K562 (cell line): ENCODE measurements around the gene TICAM1. TPM values are rescaled to one million over a fixed set of nuclear protein-coding genes. Genes with fewer than 3 reads are reported as not detected.

ENCODE experiments used
- ATAC-seq: fragments of 200-7000 bp; cut with Tn5 transposase; 3 replicates; pipeline ENCODE4 v1.9.1; 2020; ENCODE audit warnings: moderate library complexity
- BruUV-seq: library from RNA; stranded (reverse); fragments of 400-500 nt; replicated peaks from 2 replicates; lab custom pipeline; 2021; lab: Mats Ljungman, UMichigan
- CTCF ChIA-PET: fragments of 300-600 bp; formaldehyde crosslinking; extraction: SDS; loops from one replicate; lab custom pipeline; 2021; ENCODE audit warnings: low intra/inter-chr PET ratio; lab: Yijun Ruan, JAX
- POLR2A ChIA-PET: fragments of 300-600, 350-650 bp; sonication (Branson Sonifier 250); formaldehyde crosslinking; extraction: SDS; loops from one replicate; lab custom pipeline; 2021; ENCODE audit warnings: antibody characterized with exemption, inconsistent platforms; lab: Yijun Ruan, JAX
- DNase-seq, 4 experiments: peaks; one replicate each; pipeline versions ENCODE4 v3.0.0 to v3.0.0-alpha.2; 2011 to 2018; ENCODE audit warnings: low spot score in 3 of 4, mixed read lengths in 3 of 4; ENCODE audit errors: extremely low read depth in 1 of 4
- FAIRE-seq: peaks from 2 replicates; lab custom pipeline; 2011; peaks lifted over from hg19 to GRCh38; lab: Jason Lieb, UNC
- H2AFZ ChIP-seq: 2 replicates; pipeline ENCODE4 v1.6.0; 2011; ENCODE audit warnings: low read depth, low read length, control low read depth, inconsistent platforms
- H3K27ac ChIP-seq: fragments of 200-600 bp; 3 replicates; pipeline ENCODE4 v1.8.0; 2011; ENCODE audit warnings: low read depth, mild to moderate bottlenecking, control low read depth, inconsistent platforms, low read length, moderate library complexity, mixed read lengths; ENCODE audit errors: extremely low read depth
- H3K27me3 ChIP-seq, 2 experiments: fragments of 300-600 bp in 1 of 2; 2 replicates in 1 of 2; 3 replicates in 1 of 2; pipeline versions ENCODE4 v1.6.0 to v1.8.0; 2011; ENCODE audit warnings: inconsistent platforms in 2 of 2, low read length in 2 of 2, mild to moderate bottlenecking in 1 of 2, mixed read lengths in 1 of 2, moderate library complexity in 1 of 2; ENCODE audit not compliant: control insufficient read depth in 2 of 2, insufficient read depth in 2 of 2
- H3K36me3 ChIP-seq: fragments of 300-600 bp; 3 replicates; pipeline ENCODE4 v1.8.0; 2011; ENCODE audit warnings: mild to moderate bottlenecking, low read length, inconsistent platforms; ENCODE audit not compliant: control insufficient read depth, insufficient read depth
- H3K4me1 ChIP-seq, 2 experiments: fragments of 200-600 bp in 1 of 2; replicated peaks in 1 of 2; 2 replicates in 1 of 2; 3 replicates in 1 of 2; pipeline versions ENCODE4 v1.5.1 to v1.8.0; 2011; ENCODE audit warnings: inconsistent platforms in 2 of 2, low read length in 2 of 2, mild to moderate bottlenecking in 1 of 2, mixed read lengths in 1 of 2, moderate library complexity in 1 of 2; ENCODE audit not compliant: control insufficient read depth in 2 of 2, insufficient read depth in 2 of 2
- H3K4me2 ChIP-seq: 2 replicates; pipeline ENCODE4 v1.6.1; 2011; ENCODE audit warnings: low read length, control low read depth, inconsistent platforms, mixed read lengths; ENCODE audit not compliant: insufficient read depth
- H3K4me3 ChIP-seq: fragments of 200-600 bp; sonication (generic), shearing (Covaris generic); 2 replicates; pipeline ENCODE4 v1.5.1; 2016; ENCODE audit warnings: control low read depth, inconsistent platforms
- H3K79me2 ChIP-seq: fragments of 200-600 bp; 3 replicates; pipeline ENCODE4 v1.8.0; 2011; ENCODE audit warnings: low read length, inconsistent platforms; ENCODE audit not compliant: control insufficient read depth, insufficient read depth
- H3K9ac ChIP-seq, 2 experiments: 2 replicates each; pipeline versions ENCODE4 v1.6.0 to v1.6.1; 2011; ENCODE audit warnings: low read depth in 2 of 2, low read length in 2 of 2, control low read depth in 1 of 2, inconsistent platforms in 1 of 2, mild to moderate bottlenecking in 1 of 2, mixed read lengths in 1 of 2; ENCODE audit not compliant: insufficient read depth in 1 of 2
- H3K9me1 ChIP-seq: one replicate; pipeline ENCODE4 v1.6.0; 2011; ENCODE audit warnings: inconsistent platforms, mild to moderate bottlenecking, low read length, moderate library complexity; ENCODE audit not compliant: control insufficient read depth, insufficient read depth
- H3K9me3 ChIP-seq: replicated peaks from 2 replicates; pipeline ENCODE4 v1.5.1; 2011; ENCODE audit warnings: low read depth, low read length, inconsistent platforms; ENCODE audit not compliant: control insufficient read depth, insufficient read depth
- H4K20me1 ChIP-seq: replicated peaks from 2 replicates; pipeline ENCODE4 v1.6.1; 2011; ENCODE audit warnings: low read length, inconsistent platforms, mixed read lengths; ENCODE audit not compliant: control insufficient read depth, insufficient read depth
- EGR1 ChIP-seq: fragments of 450-650 bp; conservative IDR thresholded peaks from 2 replicates; pipeline ENCODE4 v1.6.1; 2017; ENCODE audit warnings: mild to moderate bottlenecking
- FIP1L1 ChIP-seq: fragments of 200-400 bp; formaldehyde crosslinking; IDR thresholded peaks from 2 replicates; pipeline ENCODE4 v1.6.1; 2018; ENCODE audit warnings: mild to moderate bottlenecking, low read depth, low read length; ENCODE audit not compliant: poor library complexity, severe bottlenecking
- KAT2B ChIP-seq: IDR thresholded peaks from one replicate; pipeline ENCODE4 v1.6.1; 2012; ENCODE audit warnings: low read depth, mild to moderate bottlenecking, control low read depth, inconsistent platforms, low read length, moderate library complexity
- KAT7 ChIP-seq: sonication (generic); formaldehyde crosslinking; IDR thresholded peaks from 2 replicates; pipeline ENCODE4 v1.8.0; 2022; ENCODE audit warnings: missing genetic modification reagents, mild to moderate bottlenecking, borderline replicate concordance
- LEF1 ChIP-seq: fragments of 450-650 bp; IDR thresholded peaks from 2 replicates; pipeline ENCODE4 v1.6.1; 2016; ENCODE audit warnings: mild to moderate bottlenecking
- SLC30A9 ChIP-seq: fragments of 250-450 bp; sonication (Bioruptor Pico); IDR thresholded peaks from 2 replicates; pipeline ENCODE4 v1.8.0; 2022; ENCODE audit warnings: mild to moderate bottlenecking, moderate library complexity
- STAT5A ChIP-seq: IDR thresholded peaks from 2 replicates; pipeline ENCODE4 v1.6.1; 2012; ENCODE audit warnings: low read length, inconsistent platforms, borderline replicate concordance
- ZFX ChIP-seq: sonication (generic); formaldehyde crosslinking; IDR thresholded peaks from 2 replicates; pipeline ENCODE4 v1.8.0; 2022; ENCODE audit warnings: mild to moderate bottlenecking, missing genetic modification reagents, moderate library complexity
- ZNF140 ChIP-seq: fragments of 250-450 bp; sonication (Bioruptor Pico); IDR thresholded peaks from 2 replicates; pipeline ENCODE4 v1.8.0; 2021; ENCODE audit warnings: moderate library complexity, mild to moderate bottlenecking, inconsistent platforms
- ZNF668 ChIP-seq: fragments of 250-450 bp; sonication (Bioruptor Pico); IDR thresholded peaks from 2 replicates; pipeline ENCODE4 v1.8.0; 2022; ENCODE audit warnings: mild to moderate bottlenecking, inconsistent platforms
- ZNF780A ChIP-seq: fragments of 250-450 bp; sonication (Bioruptor Pico); IDR thresholded peaks from 2 replicates; pipeline ENCODE4 v1.5.0; 2021; ENCODE audit warnings: mild to moderate bottlenecking
- WGBS: fragments of 100-300 bp; shearing (Covaris generic); methylation state at CpG from one replicate; pipeline ENCODE4 v1.1.6; 2016; ENCODE audit warnings: low coverage, mixed read lengths; ENCODE audit not compliant: insufficient coverage; ENCODE audit errors: missing lambda C conversion rate; 5-methylcytosine and 5-hydroxymethylcytosine counted together
- in situ Hi-C: fragments of 300-500 bp; cut with MboI; formaldehyde crosslinking; loops from 4 replicates; pipeline ENCODE4 v1.15.0; 2018; ENCODE audit warnings: inconsistent platforms, mixed read lengths
- intact Hi-C: fragments of 100-400 bp; cut with micrococcal nuclease; formaldehyde crosslinking; loops from 2 replicates; pipeline ENCODE4 v1.14.2; 2022
- polyA plus RNA-seq, 8 experiments: library from polyadenylated mRNA; depleted of rRNA in 4 of 8; stranded (reverse) in 5 of 8; unstranded in 3 of 8; fragments of >200 nt; fragmentation: Nextera tagmentation in 2 of 8; fragmentation: Illumina TruSeq in 1 of 8; extraction: Ambion mirVana in 2 of 8; extraction: Trizol in 1 of 8; gene quantifications; 2 replicates each; pipeline versions ENCODE4 v1.2.1 to v1.2.3, GENCODE V29; 2011 to 2014; ENCODE audit warnings: inconsistent platforms in 1 of 8, missing spikeins in 1 of 8
- total RNA-seq, 7 experiments: library from RNA; depleted of rRNA in 6 of 7; stranded (reverse); fragments of >200 nt in 6 of 7; fragmentation: Illumina TruSeq in 2 of 7; extraction: Trizol in 2 of 7; gene quantifications; 2 replicates each; pipeline versions ENCODE4 v1.2.1 to v1.2.3, GENCODE V29; 2011 to 2021; ENCODE audit warnings: low replicate concordance in 1 of 7
- TF ChIP-seq, protein P1 (sequence below): IDR thresholded peaks from 2 replicates; pipeline ENCODE4 v1.6.1; 2014; ENCODE audit warnings: antibody characterized with exemption
- TF ChIP-seq, protein P2 (sequence below): fragments of 250-450 bp; sonication (Bioruptor Pico); IDR thresholded peaks from 2 replicates; pipeline ENCODE4 v1.5.1; 2021; ENCODE audit warnings: mild to moderate bottlenecking
- TF ChIP-seq, protein P3 (sequence below): sonication (generic); formaldehyde crosslinking; IDR thresholded peaks from 2 replicates; pipeline ENCODE4 v1.8.0; 2022; ENCODE audit warnings: mild to moderate bottlenecking, missing genetic modification reagents
- TF ChIP-seq, protein P4 (sequence below), 3 experiments: fragments of 200-800 bp in 1 of 3; sonication (Bioruptor generic) in 1 of 3; sonication (generic) in 1 of 3; formaldehyde crosslinking in 1 of 3; IDR thresholded peaks; 2 replicates each; pipeline versions ENCODE4 v1.6.1 to v1.8.0; 2016 to 2022; ENCODE audit warnings: mild to moderate bottlenecking in 2 of 3, missing compliant biosample characterization in 2 of 3, missing genetic modification characterization in 2 of 3, missing genetic modification reagents in 1 of 3
- TF ChIP-seq, protein P5 (sequence below): fragments of 450-650 bp; formaldehyde crosslinking; conservative IDR thresholded peaks from 2 replicates; pipeline ENCODE4 v1.4.0; 2022; ENCODE audit warnings: mild to moderate bottlenecking, missing genetic modification characterization

Gene TICAM1
- total and polyA plus RNA-seq, 9 of the 15 experiments (the other 6 are each of a cell fraction or from before 2014, with no cell fraction given): 0.07 to 11.6 (median 1.5) TPM

DNA sequence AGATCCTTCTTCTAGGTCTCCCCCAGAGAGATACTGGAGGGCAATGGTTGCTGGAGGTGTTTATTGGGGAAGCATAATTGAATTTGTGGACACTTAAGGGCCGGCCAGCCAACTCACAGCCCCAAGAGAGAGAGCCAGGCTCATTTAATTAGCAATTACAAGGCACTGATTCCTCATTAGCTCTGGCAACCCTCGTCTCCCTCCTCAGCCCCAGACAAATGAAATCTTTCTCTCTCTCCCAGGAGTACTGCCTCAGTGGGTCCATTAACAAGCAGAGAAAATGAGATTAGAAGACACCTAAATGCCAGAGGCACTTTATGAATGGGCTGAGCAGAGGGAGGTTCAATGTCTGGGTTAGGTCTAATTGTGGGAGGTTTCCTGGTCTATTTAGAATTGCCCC, 58.9 kb downstream of the TICAM1 start:
- TF ChIP-seq ZFX (CRISPR knock-in tag): no peak
- TF ChIP-seq, protein P1, sequence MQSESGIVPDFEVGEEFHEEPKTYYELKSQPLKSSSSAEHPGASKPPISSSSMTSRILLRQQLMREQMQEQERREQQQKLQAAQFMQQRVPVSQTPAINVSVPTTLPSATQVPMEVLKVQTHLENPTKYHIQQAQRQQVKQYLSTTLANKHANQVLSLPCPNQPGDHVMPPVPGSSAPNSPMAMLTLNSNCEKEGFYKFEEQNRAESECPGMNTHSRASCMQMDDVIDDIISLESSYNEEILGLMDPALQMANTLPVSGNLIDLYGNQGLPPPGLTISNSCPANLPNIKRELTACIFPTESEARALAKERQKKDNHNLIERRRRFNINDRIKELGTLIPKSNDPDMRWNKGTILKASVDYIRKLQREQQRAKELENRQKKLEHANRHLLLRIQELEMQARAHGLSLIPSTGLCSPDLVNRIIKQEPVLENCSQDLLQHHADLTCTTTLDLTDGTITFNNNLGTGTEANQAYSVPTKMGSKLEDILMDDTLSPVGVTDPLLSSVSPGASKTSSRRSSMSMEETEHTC: no peak
- TF ChIP-seq STAT5A: no peak
- TF ChIP-seq EGR1: no peak
- TF ChIP-seq KAT2B: no peak
- TF ChIP-seq, protein P2, sequence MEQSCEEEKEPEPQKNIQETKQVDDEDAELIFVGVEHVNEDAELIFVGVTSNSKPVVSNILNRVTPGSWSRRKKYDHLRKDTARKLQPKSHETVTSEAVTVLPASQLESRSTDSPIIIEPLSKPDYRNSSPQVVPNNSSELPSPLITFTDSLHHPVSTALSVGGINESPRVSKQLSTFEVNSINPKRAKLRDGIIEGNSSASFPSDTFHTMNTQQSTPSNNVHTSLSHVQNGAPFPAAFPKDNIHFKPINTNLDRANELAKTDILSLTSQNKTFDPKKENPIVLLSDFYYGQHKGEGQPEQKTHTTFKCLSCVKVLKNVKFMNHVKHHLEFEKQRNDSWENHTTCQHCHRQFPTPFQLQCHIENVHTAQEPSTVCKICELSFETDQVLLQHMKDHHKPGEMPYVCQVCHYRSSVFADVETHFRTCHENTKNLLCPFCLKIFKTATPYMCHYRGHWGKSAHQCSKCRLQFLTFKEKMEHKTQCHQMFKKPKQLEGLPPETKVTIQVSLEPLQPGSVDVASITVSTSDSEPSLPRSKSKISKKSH: no peak
- no peak for TF ChIP-seq ZNF668 (CRISPR knock-in tag)
- TF ChIP-seq FIP1L1: no peak
- TF ChIP-seq LEF1: no peak
- no peak for TF ChIP-seq SLC30A9
- TF ChIP-seq ZNF140: no peak
- TF ChIP-seq KAT7 (CRISPR knock-in tag): no peak
- TF ChIP-seq, protein P3, sequence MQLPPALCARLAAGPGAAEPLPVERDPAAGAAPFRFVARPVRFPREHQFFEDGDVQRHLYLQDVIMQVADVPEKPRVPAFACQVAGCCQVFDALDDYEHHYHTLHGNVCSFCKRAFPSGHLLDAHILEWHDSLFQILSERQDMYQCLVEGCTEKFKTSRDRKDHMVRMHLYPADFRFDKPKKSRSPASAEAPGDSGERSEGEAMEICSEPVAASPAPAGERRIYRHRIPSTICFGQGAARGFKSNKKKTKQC (CRISPR knock-in tag): no peak
- no peak for TF ChIP-seq ZNF780A (CRISPR knock-in tag)
- TF ChIP-seq, protein P4, sequence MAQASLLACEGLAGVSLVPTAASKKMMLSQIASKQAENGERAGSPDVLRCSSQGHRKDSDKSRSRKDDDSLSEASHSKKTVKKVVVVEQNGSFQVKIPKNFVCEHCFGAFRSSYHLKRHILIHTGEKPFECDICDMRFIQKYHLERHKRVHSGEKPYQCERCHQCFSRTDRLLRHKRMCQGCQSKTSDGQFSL (CRISPR knock-in tag; IDR thresholded peaks at IDR 0.05): no peak
- TF ChIP-seq, protein P4 (tag; IDR thresholded peaks at IDR 0.05): no peak
- TF ChIP-seq, protein P5, sequence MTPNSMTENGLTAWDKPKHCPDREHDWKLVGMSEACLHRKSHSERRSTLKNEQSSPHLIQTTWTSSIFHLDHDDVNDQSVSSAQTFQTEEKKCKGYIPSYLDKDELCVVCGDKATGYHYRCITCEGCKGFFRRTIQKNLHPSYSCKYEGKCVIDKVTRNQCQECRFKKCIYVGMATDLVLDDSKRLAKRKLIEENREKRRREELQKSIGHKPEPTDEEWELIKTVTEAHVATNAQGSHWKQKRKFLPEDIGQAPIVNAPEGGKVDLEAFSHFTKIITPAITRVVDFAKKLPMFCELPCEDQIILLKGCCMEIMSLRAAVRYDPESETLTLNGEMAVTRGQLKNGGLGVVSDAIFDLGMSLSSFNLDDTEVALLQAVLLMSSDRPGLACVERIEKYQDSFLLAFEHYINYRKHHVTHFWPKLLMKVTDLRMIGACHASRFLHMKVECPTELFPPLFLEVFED (CRISPR knock-in tag): no peak
- Histone ChIP-seq H3K79me2 (no peaks in the 10 kb centered on the region), H3K9me1 (no peaks in the 10 kb centered on the region), H3K9me3 (no peaks in the 10 kb centered on the region), H3K4me1 (peaks cover 0 to 3% of the 10 kb centered on the region in 2 experiments; a peak in 1 of 5 replicates), H3K4me2 (no peak overlapping the region), H2AFZ (no peak overlapping the region), H3K9ac (no peak overlapping the region), H3K4me3 (no peak overlapping the region), H3K27me3 (peaks cover 6 to 32% of the 10 kb centered on the region in 2 experiments; a peak in 3 of 5 replicates), H3K27ac (no peak overlapping the region), H3K36me3 (no peaks in the 10 kb centered on the region), H4K20me1 (0 out of 2 replicates have a peak, but pooled peaks cover 7% of the 10 kb centered on the region)
- ATAC-seq (no peak), DNase-seq (no peak), FAIRE-seq (no peak)
- WGBS: 0% methylated on average over 2 of the region's 2 CpGs
- ChIA-PET POLR2A (no interaction called here), CTCF (no interaction called here)
- intact Hi-C loops (no loop called here), in situ Hi-C loops (no loop called here)
- BruUV-seq: no TSS peak
